Left lung (tissue), 10 donors: ENCODE data around the gene EPB41L4A. TPM values are rescaled to one million over a fixed set of nuclear protein-coding genes. Genes with fewer than 3 reads are reported as not detected.

Experiments used
- ATAC-seq: fragments of 200-7000 bp; cut with Tn5 transposase; one replicate; pipeline ENCODE4 v1.9.1; 2020; ENCODE audit warnings: moderate library complexity
- DNase-seq, 4 donors: peaks; one replicate each; pipeline ENCODE4 v3.0.0-alpha.2; 2013 to 2020
- H3K27ac ChIP-seq, 2 donors: fragments of 200-600 bp; sonication (generic) in 1 of 2; one replicate each; pipeline versions ENCODE4 v1.5.0 to v1.8.0; 2020 to 2021
- H3K27me3 ChIP-seq, 2 donors: fragments of 200-600 bp; sonication (generic) in 1 of 2; one replicate each; pipeline versions ENCODE4 v1.5.0 to v1.8.0; 2020 to 2021
- H3K36me3 ChIP-seq, 2 donors: fragments of 200-600 bp; sonication (generic) in 1 of 2; one replicate each; pipeline versions ENCODE4 v1.5.0 to v1.8.0; 2020 to 2021
- H3K4me1 ChIP-seq, 2 donors: fragments of 200-600 bp; one replicate each; pipeline ENCODE4 v1.8.0; 2021
- H3K4me3 ChIP-seq, 2 donors: fragments of 200-600 bp; sonication (generic) in 1 of 2; one replicate each; pipeline versions ENCODE4 v1.5.0 to v1.8.0; 2020 to 2021; ENCODE audit warnings: mild to moderate bottlenecking in 1 of 2
- H3K9me3 ChIP-seq, 2 donors: fragments of 200-600 bp; sonication (generic) in 1 of 2; one replicate each; pipeline versions ENCODE4 v1.5.0 to v1.8.0; 2020 to 2021
- CTCF ChIP-seq, 2 donors: fragments of 200-600 bp; sonication (generic) in 1 of 2; IDR thresholded peaks; one replicate each; pipeline versions ENCODE4 v1.5.0 to v1.8.0; 2021; ENCODE audit warnings: antibody characterized with exemption in 2 of 2
- intact Hi-C, 2 donors: fragments of 100-400 bp; cut with DNase I; formaldehyde crosslinking; loops; one replicate each; pipeline versions ENCODE4 v1.11.2 to v1.14.2; 2022
- polyA plus RNA-seq, 6 donors: library from polyadenylated mRNA; unstranded; fragments of 120-200 nt; gene quantifications; one replicate each; pipeline ENCODE4 v1.2.1, GENCODE V29; 2013; ENCODE audit not compliant: insufficient read length in 6 of 6
- total RNA-seq, 2 donors: library from RNA; stranded (reverse); fragmentation: NEBNext Ultra II Directional; extraction: Animal tissue kit (Norgen Biotek cat#: 25700); gene quantifications; one replicate each; pipeline ENCODE4 v1.2.1, GENCODE V29; 2021
- donor health status: DM: no; HTN: yes; CAD: no.
- donor health status: DM: no; HTN: no; CAD: no.

EPB41L4A gene
- total and polyA plus RNA-seq, 8 donors, result 13.6 to 31.3 (median 17.6) TPM

- no peak overlapping the region for H3K4me3 ChIP-seq
- no peaks in the 10 kb centered on the region for H3K36me3 ChIP-seq
- intact Hi-C loops, result no loop called here
- TF ChIP-seq CTCF (IDR thresholded peaks at IDR 0.05), result no peak
- H3K9me3 ChIP-seq, result no peaks in the 10 kb centered on the region
- no peaks in the 10 kb centered on the region for H3K4me1 ChIP-seq
- no peak for ATAC-seq
- H3K27ac ChIP-seq, result no peak overlapping the region
- no peak for DNase-seq
- no peaks in the 10 kb centered on the region for H3K27me3 ChIP-seq
Observed at GRCh38 chr5:112238473-112238872, 180.6 kb downstream of the EPB41L4A start.

- DNase-seq, result no peak
- Histone ChIP-seq H3K36me3 (no peaks in the 10 kb centered on the region), H3K4me1 (no peaks in the 10 kb centered on the region), H3K4me3 (no peak overlapping the region), H3K9me3 (no peaks in the 10 kb centered on the region), H3K27ac (no peak overlapping the region), H3K27me3 (no peaks in the 10 kb centered on the region)
- intact Hi-C loops, result no loop called here
- TF ChIP-seq CTCF (IDR thresholded peaks at IDR 0.05), result no peak
- no peak for ATAC-seq
Observed at GRCh38 chr5:112237456-112237855, 181.6 kb downstream of the EPB41L4A start.

- ATAC-seq (no peak), DNase-seq (no peak)
- Histone ChIP-seq H3K36me3 (no peaks in the 10 kb centered on the region), H3K4me3 (no peak overlapping the region), H3K4me1 (no peaks in the 10 kb centered on the region), H3K27me3 (no peaks in the 10 kb centered on the region), H3K9me3 (no peaks in the 10 kb centered on the region), H3K27ac (no peak overlapping the region)
- no peak for TF ChIP-seq CTCF (IDR thresholded peaks at IDR 0.05)
- intact Hi-C loops, result no loop called here
Observed at GRCh38 chr5:112234000-112234399, 185.1 kb downstream of the EPB41L4A start.

- DNase-seq, result no peak
Observed at GRCh38 chr5:112232667-112233066, 186.4 kb downstream of the EPB41L4A start.

GRCh38 chr5:112230606-112231005 is 188.5 kb downstream of the EPB41L4A start:
- TF ChIP-seq CTCF (IDR thresholded peaks at IDR 0.05), result no peak
- H3K9me3 ChIP-seq, result no peaks in the 10 kb centered on the region
- H3K4me1 ChIP-seq, result peaks cover 7% of the 10 kb centered on the region in 2 donors
- no peak overlapping the region for H3K4me3 ChIP-seq
- ATAC-seq (no peak), DNase-seq (no peak)
- no peaks in the 10 kb centered on the region for H3K36me3 ChIP-seq
- no peaks in the 10 kb centered on the region for H3K27me3 ChIP-seq
- H3K27ac ChIP-seq, result no peak overlapping the region
- intact Hi-C loops, result no loop called here

More at GRCh38 chr5:112232667-112233066, 186.4 kb downstream of the EPB41L4A start:
- intact Hi-C loops, result no loop called here
- peaks cover 7% of the 10 kb centered on the region in 2 donors for H3K4me1 ChIP-seq
- no peak overlapping the region for H3K27ac ChIP-seq
- no peaks in the 10 kb centered on the region for H3K27me3 ChIP-seq
- no peaks in the 10 kb centered on the region for H3K9me3 ChIP-seq
- H3K36me3 ChIP-seq, result no peaks in the 10 kb centered on the region
- TF ChIP-seq CTCF (IDR thresholded peaks at IDR 0.05), result no peak
- H3K4me3 ChIP-seq, result no peak overlapping the region
- no peak for ATAC-seq
